Type B pancreatic cell (in vitro differentiated cells): ENCODE data around the gene FXYD5. TPM values are rescaled to one million over a fixed set of nuclear protein-coding genes. Genes with fewer than 3 reads are reported as not detected.

Source experiments
- DNase-seq: peaks from one replicate; pipeline ENCODE4 v3.0.0; 2021; ENCODE audit warnings: mixed read lengths; ENCODE audit not compliant: unreplicated experiment; ENCODE audit errors: extremely low spot score
- H3K27ac Mint-ChIP-seq: 2 replicates; pipeline ENCODE4 v1.8.0; 2021; ENCODE audit warnings: mild to moderate bottlenecking, mixed read lengths
- H3K27me3 Mint-ChIP-seq: 2 replicates; pipeline ENCODE4 v1.8.0; 2021; ENCODE audit warnings: mixed read lengths
- H3K36me3 Mint-ChIP-seq: 2 replicates; pipeline ENCODE4 v1.8.0; 2021; ENCODE audit warnings: mixed read lengths
- H3K4me1 Mint-ChIP-seq: one replicate; pipeline ENCODE4 v1.8.0; 2021; ENCODE audit warnings: mixed read lengths; ENCODE audit not compliant: unreplicated experiment
- H3K4me3 Mint-ChIP-seq: 2 replicates; pipeline ENCODE4 v1.8.0; 2021; ENCODE audit warnings: mild to moderate bottlenecking, mixed read lengths
- H3K9me3 Mint-ChIP-seq: 2 replicates; pipeline ENCODE4 v1.8.0; 2021; ENCODE audit warnings: mixed read lengths
- total RNA-seq: library from RNA; stranded (reverse); gene quantifications from 2 replicates; pipeline ENCODE4 v1.2.1, GENCODE V29; 2021; ENCODE audit warnings: low replicate concordance
- TF ChIP-seq, protein P1 (sequence below): fragments of 200-600 bp; sonication (generic); conservative IDR thresholded peaks from 2 replicates; pipeline ENCODE4 v1.5.0; 2021; ENCODE audit warnings: antibody characterized with exemption, mild to moderate bottlenecking

Gene FXYD5
- total RNA-seq, 1 donor from 2014 or later, result 24.2 TPM

DNA sequence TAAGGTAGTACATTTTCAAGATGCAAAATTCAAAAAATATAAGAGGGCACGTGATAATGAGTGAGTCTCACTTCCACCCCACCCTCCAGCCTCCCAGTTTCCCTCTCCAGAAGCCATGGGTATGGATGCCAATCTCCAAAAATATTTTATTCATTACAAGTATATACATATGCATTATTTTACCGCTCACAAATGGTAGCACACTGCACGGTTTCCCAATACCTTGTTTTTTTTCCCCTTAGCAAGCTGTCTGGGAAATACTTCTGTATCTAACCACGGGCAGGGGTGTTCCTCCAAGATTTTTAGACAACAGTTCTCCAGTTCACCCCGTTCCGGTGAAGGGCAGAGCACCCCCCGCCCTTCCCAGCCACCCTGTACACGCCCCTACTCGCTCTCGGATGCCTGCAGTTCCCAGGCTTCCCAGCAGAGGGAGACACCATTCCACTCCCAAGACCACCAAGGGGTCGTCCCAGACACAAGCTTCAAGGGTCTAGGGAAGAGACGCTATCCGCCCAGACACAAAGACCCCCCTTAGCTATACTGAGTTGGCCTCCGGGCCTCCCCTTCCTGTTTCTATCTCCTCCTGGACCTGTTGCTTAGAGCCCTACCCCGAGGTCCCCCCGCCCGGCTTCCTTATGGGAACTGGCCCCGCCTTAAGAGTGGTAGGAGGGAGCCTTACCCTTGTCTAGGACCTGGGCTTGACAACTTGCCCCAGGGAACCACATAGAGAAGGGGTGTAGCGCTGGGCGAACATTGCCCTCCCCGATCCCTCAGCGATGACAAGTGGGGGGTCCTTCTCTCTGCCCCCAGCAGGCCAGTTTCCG lies 40.0 kb upstream of the FXYD5 start:
- Mint-ChIP-seq H3K9me3 (no peaks in the 10 kb centered on the region), H3K27ac (peak overlapping the region; percentile 78), H3K27me3 (no peaks in the 10 kb centered on the region), H3K4me1 (peaks cover 33% of the 10 kb centered on the region), H3K4me3 (peak overlapping the region; percentile 87), H3K36me3 (no peaks in the 10 kb centered on the region)
- peak; percentile 85 for DNase-seq
- TF ChIP-seq, protein P1, sequence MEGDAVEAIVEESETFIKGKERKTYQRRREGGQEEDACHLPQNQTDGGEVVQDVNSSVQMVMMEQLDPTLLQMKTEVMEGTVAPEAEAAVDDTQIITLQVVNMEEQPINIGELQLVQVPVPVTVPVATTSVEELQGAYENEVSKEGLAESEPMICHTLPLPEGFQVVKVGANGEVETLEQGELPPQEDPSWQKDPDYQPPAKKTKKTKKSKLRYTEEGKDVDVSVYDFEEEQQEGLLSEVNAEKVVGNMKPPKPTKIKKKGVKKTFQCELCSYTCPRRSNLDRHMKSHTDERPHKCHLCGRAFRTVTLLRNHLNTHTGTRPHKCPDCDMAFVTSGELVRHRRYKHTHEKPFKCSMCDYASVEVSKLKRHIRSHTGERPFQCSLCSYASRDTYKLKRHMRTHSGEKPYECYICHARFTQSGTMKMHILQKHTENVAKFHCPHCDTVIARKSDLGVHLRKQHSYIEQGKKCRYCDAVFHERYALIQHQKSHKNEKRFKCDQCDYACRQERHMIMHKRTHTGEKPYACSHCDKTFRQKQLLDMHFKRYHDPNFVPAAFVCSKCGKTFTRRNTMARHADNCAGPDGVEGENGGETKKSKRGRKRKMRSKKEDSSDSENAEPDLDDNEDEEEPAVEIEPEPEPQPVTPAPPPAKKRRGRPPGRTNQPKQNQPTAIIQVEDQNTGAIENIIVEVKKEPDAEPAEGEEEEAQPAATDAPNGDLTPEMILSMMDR, result peak; percentile 99

DNA sequence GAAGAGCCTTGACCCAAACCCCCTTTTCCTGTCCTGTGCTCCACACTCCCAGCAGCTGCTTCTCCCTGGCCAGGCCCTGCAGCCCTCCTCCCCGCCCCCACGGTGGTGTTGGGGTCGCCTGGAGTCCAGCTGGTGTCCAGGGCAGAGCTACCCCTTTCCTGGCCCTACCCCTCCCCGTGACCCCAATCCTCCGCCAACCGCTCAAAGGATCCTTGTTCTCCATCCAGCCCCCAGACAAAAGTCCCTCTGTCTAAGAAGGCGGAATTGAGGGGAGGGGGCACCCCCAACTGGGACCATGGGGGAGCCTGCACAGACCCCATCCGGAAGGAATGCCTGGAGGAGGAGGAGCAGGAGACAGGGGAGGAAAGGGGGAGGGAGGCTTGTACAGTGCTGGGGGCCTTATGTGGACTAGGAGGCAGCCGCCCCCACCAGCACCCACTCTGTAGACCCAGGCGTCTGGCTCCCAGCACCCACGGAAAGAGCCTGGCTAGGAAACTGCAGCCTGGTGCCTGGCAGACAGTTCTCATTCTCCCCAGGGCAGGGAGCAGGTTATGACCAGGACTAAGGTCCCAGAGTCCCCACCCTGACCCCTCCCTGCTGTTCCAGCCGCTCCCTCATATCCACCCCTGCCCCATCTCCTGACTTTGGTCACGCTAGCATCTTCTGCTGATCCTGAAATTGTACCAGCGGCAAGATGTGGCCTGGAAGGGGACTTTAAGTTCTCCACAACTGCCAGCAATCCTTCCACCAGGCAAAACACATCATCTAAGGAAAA lies 39.2 kb upstream of the FXYD5 start, which contains the start of gene FXYD3:
Gene FXYD3, plus strand, starts transcription at position 647 of the 775 bp plus-strand sequence. CDS start 3,554 bp downstream, outside the sequence.
- TF ChIP-seq, protein P1, result no peak
- Mint-ChIP-seq H3K27ac (peak within 1 kb of the TSS; percentile 91), H3K27me3 (no peaks in the 10 kb centered on the region), H3K4me1 (peaks cover 33% of the 10 kb centered on the region), H3K4me3 (peak within 1 kb of the TSS; percentile 87), H3K9me3 (no peaks in the 10 kb centered on the region), H3K36me3 (no peaks in the 10 kb centered on the region)
- DNase-seq, result no peak

DNA sequence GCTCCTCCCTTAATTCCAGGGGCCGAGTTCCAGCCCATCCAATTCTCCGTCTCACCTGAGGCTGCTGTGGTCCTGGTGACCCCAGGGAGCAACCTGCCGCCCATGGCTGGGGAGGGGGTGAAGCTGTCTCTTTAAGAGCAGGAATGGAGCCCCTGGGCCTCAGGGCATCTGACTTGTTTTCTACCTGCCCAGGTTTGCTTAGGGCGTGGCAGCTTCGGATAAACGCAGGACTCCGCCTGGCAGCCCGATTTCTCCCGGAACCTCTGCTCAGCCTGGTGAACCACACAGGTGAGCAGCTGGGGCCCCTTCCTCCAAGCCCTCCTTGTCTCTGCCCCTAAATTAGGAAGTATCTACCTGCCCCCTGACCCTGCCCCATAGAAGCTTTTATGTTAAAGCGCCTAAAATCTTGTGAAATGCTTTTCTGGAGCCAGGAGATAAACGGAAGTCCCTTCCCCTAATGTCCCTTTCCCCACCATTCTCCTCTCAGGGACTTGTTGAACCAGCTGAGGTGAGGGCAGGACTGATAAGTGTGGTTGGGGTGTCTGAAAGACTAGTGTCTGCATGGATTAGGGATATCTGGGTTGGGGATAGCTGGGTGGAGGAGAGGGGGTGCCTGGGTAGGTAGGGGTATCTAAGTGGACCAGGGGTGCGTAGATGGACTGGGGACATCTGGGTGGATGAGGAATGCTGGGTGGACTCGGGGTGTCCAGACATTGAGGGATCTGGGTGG lies 38.3 kb upstream of the FXYD5 start:
- H3K9me3 Mint-ChIP-seq, result no peaks in the 10 kb centered on the region
- no peak for DNase-seq
- TF ChIP-seq, protein P1, result no peak
- peak overlapping the region; percentile 91 for H3K27ac Mint-ChIP-seq
- no peaks in the 10 kb centered on the region for H3K27me3 Mint-ChIP-seq
- H3K4me1 Mint-ChIP-seq, result peaks cover 37% of the 10 kb centered on the region
- H3K36me3 Mint-ChIP-seq, result no peaks in the 10 kb centered on the region
- H3K4me3 Mint-ChIP-seq, result peak overlapping the region; percentile 87

DNA sequence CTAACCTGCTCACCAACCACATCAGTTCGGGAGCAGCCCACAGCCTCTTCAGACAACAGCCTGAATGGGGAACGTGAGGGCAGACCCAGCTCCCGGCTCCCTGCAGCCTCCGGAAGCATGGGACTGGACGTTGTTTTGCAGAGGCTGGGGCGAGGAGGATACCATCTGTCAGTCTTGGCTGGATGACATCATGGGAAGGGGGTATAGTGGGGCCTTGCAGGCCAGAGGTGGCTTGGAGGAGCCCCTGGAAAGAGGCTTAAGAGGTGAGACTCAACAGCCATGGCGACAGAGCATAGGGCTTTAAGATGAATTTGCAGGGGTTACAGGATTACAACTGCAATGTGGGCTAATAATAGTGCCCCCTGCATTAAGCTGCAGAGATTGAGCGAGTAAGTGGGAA lies 37.4 kb upstream of the FXYD5 start:
- TF ChIP-seq, protein P1, result no peak
- Mint-ChIP-seq H3K9me3 (no peaks in the 10 kb centered on the region), H3K4me1 (peaks cover 39% of the 10 kb centered on the region), H3K27ac (peak overlapping the region; percentile 91), H3K27me3 (no peaks in the 10 kb centered on the region), H3K36me3 (no peaks in the 10 kb centered on the region), H3K4me3 (peak overlapping the region; percentile 87)
- no peak for DNase-seq

DNA sequence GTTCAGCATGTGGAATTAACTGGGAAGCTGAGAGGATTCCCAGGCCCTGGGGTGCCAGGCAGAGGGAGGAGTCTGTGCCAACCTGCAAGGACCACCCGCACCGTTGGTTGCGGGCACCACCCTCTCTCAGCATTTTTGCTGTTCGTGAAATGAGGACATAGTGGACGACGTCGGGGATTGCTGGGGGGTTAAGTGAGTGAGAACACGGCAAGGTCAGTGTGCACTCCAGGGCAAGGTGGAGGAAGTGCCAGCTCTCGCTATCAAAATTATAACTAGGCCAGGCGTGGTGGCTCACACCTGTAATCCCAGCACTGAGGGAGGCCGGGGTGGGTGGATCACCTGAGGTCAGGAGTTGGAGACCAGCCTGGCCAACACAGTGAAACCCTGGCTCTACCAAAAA lies 36.7 kb upstream of the FXYD5 start:
- H3K9me3 Mint-ChIP-seq, result no peaks in the 10 kb centered on the region
- TF ChIP-seq, protein P1, result no peak
- H3K36me3 Mint-ChIP-seq, result no peaks in the 10 kb centered on the region
- DNase-seq, result no peak
- H3K27ac Mint-ChIP-seq, result peak overlapping the region; percentile 89
- H3K27me3 Mint-ChIP-seq, result no peaks in the 10 kb centered on the region
- peaks cover 43% of the 10 kb centered on the region for H3K4me1 Mint-ChIP-seq
- H3K4me3 Mint-ChIP-seq, result peak overlapping the region; percentile 64
